IPS-11a (cell line): ENCODE measurements around the gene PPP2R1B.
A peak's percentile ranks its signal among the peaks of the same experiment; 100 is the strongest.

ENCODE experiments used
- H3K4me3 ChIP-seq: one replicate; pipeline ENCODE4 v1.5.1; 2013; ENCODE audit warnings: low read depth, low read length, control low read depth

The PPP2R1B gene

GRCh38 chr11:111765984-111766833, at the start of gene PPP2R1B:
Gene PPP2R1B, minus strand, starts transcription at chr11:111766389. Its CDS starts 28 bp downstream, at chr11:111766361.
- H3K4me3 ChIP-seq: peak within 1 kb of the TSS; percentile 96

- no peak overlapping the region for H3K4me3 ChIP-seq
Measured at GRCh38 chr11:111815489-111815888, 49.3 kb upstream of the PPP2R1B start.

- H3K4me3 ChIP-seq: no peak overlapping the region
Measured at GRCh38 chr11:111814557-111815320, 48.5 kb upstream of the PPP2R1B start.

GRCh38 chr11:111814106-111814505, 47.9 kb upstream of the PPP2R1B start:
- no peak overlapping the region for H3K4me3 ChIP-seq

DNA sequence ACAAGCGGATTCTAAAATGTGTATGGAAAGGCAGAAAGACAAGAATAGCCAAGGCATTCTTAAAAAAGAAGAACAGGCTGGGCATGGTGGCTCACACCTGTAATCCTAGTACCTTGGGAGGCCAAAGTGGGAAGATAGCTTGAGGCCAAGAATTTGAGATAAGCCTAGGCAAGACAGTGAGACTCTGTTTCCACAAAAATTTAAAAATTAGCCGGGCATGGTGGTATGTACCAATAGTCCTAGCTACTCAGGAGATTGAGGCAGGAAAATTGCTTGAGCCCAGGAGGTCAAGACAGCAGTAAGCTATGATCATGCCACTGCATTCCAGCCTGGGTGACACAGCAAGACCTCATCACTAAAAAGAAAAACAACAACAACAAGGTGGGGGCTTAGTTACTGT, 46.0 kb upstream of the PPP2R1B start:
- no peak overlapping the region for H3K4me3 ChIP-seq

DNA sequence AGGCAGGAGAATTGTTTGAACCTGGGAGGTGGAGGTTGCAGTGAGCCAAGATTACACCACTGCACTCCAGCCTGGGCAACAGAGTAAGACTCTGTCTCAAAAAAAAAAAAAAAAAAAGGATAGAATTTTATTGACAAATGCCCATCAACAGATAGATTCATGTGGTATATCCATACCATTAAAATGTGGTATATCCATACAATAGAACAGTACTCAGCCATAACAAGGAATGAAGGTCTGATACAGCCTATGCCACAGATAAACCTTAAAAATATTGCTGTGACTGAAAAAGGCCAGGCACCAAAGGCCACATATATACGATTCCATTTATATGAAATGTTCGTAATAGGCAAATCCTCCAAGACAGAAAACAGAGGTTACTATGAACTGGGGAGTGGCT, 45.3 kb upstream of the PPP2R1B start:
- no peak overlapping the region for H3K4me3 ChIP-seq

DNA sequence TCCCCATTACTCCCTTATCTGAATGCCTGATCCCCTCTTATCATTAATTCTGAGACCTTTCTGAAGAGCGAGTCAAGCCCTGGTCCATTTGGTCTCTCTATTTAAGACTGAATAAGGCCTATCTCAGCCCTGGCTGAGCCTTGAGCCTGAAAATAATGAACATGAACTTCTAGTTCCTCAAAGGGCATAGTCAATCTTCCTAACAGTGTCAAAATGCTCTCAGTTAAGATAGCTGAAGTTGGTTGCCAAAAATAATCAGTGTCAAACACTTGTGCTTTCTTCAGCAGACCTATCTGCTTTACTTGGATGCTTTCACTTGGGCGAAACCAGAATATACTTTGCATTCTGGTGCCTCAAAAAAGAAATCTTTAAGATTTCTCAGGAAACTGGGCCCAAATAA, 42.6 kb upstream of the PPP2R1B start:
- H3K4me3 ChIP-seq: no peak overlapping the region

- no peak overlapping the region for H3K4me3 ChIP-seq
Measured at GRCh38 chr11:111808063-111808588, 41.9 kb upstream of the PPP2R1B start.

- no peak overlapping the region for H3K4me3 ChIP-seq
Measured at GRCh38 chr11:111807076-111807475, 40.9 kb upstream of the PPP2R1B start.

GRCh38 chr11:111801135-111801534, 34.9 kb upstream of the PPP2R1B start:
- no peak overlapping the region for H3K4me3 ChIP-seq

DNA sequence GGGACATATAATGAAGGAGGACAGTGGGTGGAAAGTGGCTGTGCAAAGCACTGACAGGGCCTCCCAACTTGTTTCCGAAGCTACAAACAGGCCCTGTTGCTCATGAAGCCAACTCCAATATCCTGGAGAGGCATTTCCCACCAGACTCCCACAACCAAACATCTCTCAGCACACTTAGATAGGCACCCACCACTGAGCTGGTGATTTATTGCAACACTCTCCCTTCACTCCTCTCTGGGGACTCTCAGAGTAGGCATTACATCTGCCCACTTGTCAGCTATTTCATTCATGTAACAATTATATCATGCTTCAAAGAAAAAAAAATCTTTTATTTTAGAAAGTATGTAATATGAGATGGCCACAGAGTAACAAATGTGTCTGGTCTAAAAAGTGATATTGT, 32.1 kb upstream of the PPP2R1B start:
- no peak overlapping the region for H3K4me3 ChIP-seq

DNA sequence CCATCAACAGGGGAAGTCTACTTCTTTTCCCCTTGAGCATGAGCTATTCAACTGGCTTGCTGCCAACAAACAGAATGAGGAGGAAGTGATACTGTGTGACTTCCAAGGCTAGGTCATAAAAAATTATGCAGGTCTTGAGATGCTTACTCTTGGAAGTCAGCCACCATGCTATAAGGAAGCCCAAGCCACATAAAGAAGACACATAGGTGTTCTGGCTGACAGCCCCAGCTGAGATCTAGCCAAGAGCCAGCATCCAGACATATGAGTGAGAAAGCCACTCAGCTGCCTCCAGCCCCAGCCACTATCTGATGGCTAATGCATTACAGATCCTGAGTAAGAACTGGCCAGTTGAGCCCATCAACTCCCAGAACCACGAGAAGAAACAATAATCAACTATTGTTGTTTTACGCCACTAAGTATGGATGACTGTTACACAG, 31.0 kb upstream of the PPP2R1B start:
- no peak overlapping the region for H3K4me3 ChIP-seq

DNA sequence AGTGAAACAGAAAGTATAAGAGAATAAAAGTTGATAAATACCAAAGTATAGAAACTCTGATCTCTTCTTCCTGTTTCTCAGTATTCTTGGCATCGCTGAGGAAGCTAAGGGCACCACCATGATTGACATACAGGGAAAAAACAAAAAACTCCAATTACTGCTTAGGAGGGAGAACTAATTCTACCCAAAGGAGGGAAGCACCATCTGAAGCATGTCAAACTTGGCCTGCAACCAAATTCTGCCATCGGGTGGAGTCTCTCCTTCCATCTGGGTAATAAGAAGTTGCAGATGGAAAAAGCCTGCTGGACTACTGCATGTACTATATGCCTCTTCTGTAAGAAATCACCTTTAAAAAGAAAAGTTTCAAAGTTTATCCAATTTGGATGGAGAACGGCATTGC, 30.5 kb upstream of the PPP2R1B start:
- no peak overlapping the region for H3K4me3 ChIP-seq

GRCh38 chr11:111795334-111795985, 29.3 kb upstream of the PPP2R1B start:
- no peak overlapping the region for H3K4me3 ChIP-seq

DNA sequence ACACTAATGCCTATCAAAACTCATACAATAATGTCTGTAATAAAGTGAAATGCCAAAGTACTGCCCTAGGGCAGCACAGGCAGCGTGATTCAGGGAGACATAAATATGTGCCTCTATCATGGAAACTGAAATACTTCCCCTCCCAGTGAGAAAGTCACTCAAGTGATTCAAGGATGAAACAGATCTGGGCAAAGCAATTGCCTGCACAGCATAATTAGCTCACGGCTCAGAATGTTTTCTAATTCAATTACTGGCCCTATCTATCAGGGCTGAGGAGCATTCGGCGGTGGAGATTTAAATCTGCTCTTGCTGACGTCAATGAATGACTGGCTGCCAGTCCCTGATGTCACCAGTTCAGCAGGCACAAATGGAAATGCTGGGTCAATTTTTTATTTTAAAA, 27.7 kb upstream of the PPP2R1B start:
- H3K4me3 ChIP-seq: no peak overlapping the region

GRCh38 chr11:111792955-111793500, 26.8 kb upstream of the PPP2R1B start:
- H3K4me3 ChIP-seq: no peak overlapping the region

GRCh38 chr11:111792314-111792713, 26.1 kb upstream of the PPP2R1B start:
- H3K4me3 ChIP-seq: no peak overlapping the region

- no peak overlapping the region for H3K4me3 ChIP-seq
Measured at GRCh38 chr11:111788464-111788863, 22.3 kb upstream of the PPP2R1B start.

GRCh38 chr11:111788051-111788450, 21.9 kb upstream of the PPP2R1B start:
- no peak overlapping the region for H3K4me3 ChIP-seq

GRCh38 chr11:111785886-111786412, 19.8 kb upstream of the PPP2R1B start:
- H3K4me3 ChIP-seq: no peak overlapping the region

- H3K4me3 ChIP-seq: no peak overlapping the region
Measured at GRCh38 chr11:111785076-111785475, 18.9 kb upstream of the PPP2R1B start.
